Stimulated activated CD8-positive, alpha-beta memory T cell treated with anti-CD3 and anti-CD28 coated beads, Interleukin-7, amount 100 ng/mL, for 1 hour (primary cell): ENCODE measurements around the gene NMNAT1.
"Not testable (repeated sequence)": the region's sequence is repeated elsewhere in the genome, so short reads cannot be mapped to it uniquely, and the experiment has no call there.

ENCODE experiments used
- DNase-seq, 2 donors: peaks; one replicate each; pipeline ENCODE4 v3.0.0-alpha.2; 2020; ENCODE audit warnings: low read depth in 2 of 2

Gene NMNAT1

DNA sequence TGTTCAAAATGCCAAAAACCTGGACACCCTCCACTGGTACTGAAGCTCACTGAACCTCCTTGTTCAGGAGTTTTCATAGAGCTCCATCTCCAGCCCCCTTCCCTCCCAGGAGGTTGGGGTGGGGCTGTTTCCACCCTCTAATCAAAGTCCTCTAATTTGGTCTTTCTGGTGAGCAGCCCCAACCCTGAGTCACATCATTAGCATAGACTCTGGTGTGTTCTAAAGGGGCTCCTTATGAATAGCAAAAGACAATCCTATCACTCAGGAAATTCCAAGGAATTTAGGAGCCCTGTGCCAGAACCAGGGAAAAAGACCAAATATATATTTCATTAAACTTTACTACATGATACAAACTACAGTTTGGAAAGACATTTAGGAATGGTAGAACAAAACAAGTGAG, 76.3 kb downstream of the NMNAT1 start:
- no peak for DNase-seq

DNA sequence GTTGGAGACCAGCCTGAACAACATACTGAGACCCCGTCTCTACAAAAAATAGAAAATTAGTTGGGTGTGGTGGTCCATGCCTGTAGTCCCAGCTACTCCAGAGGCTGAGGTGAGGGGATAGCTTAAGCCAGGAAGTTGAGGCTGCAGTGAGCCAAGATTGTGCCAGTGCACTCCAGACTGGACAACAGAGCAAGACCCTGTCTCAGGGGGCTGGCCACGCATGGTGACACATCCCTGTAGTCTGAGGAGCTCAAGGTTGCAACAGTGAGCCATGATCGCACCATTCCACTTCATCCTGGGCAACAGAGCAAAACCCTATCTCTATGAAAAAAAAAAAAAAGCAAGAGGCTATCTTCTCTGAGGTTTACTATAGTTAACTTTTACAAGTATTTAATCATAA, 76.8 kb downstream of the NMNAT1 start:
- DNase-seq, result no peak

DNA sequence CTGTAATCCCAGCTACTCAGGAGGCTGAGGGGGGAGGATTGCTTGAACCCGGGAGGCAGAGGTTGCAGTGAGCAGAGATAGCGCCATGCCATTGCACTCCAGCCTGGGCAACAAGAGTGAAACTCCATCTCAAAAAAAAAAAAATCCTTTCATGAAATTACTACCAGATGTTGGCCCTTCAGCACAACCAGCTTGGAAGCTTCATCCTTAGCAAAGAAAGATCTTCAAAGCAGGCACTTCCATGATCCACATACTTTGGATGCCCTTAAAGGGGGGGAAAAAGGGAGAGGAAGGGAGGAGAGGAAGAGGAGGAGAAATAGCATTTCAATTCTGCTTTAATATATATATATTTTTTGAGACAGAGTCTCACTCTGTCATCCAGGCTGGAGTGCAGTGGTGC, 77.4 kb downstream of the NMNAT1 start:
- not testable (repeated sequence) for DNase-seq

DNA sequence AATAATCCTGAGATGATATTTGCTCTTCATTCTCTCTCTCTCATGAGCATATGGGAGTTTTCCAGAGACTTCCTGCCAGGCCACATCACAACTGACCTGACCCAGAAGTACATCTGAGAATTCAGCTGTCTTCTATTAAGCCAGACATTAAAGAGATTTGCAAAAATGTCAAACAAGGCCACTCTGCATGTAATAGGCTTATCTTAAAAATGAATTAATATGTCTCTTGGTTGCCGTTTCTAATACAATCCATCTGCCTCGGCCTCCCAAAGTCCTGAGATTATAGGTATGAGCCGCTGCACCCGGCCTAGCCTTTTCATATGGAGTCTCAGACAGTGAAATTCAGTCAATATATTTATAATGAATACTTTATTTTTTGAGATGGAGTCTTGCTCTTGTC, 78.7 kb downstream of the NMNAT1 start:
- DNase-seq, result not testable (repeated sequence)

DNA sequence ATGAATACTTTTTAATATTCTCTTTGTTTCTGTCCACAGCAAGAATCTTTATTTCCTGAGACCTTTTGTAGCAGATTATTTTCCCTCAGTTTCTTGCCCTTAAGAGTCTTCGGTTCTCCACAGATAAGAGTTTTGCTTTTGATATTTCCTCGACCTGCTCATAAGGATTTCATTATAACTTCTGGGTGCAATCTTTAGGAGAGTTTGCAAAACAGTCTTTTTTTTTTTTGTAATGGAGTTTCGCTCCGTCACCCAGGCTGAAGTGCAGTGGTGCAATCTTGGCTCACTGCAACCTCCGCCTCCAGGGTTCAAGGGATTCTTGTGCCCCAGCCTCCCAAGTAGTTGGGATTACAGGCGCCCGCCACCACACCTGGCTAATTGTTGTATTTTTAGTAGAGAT, 79.4 kb downstream of the NMNAT1 start:
- DNase-seq, result no peak

DNA sequence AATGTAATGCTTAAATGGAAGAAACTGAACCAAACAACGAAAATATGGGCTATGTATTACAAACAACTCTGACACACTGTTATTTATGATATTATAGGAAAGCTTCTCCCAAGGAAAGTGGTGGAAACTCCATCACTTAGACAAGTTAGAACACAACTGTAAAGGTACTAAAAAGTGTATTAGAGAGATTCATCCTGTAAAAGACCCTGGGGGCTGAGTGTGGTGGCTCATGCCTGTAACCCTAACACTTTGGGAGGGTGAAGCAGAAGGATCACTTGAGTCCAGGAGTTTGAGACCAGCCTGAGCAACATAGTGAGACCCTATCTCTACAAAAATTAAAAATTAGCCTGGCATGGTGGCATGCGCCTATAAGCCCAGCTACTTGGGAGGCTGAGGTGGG, 82.1 kb downstream of the NMNAT1 start:
- no peak for DNase-seq

DNA sequence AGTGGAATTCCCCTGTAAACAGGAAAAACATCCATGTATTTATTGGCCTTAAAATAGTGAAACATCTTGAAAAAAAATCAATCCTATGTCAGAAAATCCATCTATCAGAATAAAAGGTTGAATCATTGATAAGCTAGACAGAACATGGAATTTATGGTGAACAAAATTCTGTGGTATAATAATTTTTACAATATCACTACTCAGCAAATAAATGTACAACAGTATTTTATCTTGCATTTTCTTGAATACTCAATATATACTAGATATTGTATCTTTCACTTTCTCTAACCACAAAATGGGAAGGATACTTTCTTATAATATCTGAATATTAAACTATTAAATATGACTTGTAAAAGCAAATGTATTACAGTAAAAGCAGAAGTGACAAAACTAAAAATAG, 83.8 kb downstream of the NMNAT1 start:
- no peak for DNase-seq

DNA sequence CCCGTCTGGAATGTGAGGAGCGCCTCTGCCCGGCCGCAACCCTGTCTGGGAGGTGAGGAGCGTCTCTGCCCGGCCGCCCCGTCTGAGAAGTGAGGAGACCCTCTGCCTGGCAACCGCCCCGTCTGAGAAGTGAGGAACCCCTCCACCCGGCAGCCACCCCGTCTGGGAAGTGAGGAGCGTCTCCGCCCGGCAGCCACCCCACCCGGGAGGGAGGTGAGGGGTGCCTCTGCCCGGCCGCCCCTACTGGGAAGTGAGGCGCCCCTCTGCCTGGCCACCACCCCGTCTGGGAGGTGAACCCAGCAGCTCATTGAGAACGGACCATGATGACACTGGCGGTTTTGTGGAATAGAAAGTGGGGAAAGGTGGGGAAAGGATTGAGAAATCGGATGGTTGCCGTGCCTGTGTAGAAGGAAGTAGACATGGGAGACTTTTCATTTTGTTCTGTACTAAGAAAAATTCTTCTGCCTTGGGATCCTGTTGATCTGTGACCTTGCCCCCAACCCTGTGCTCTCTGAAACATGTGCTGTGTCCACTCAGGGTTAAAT, 85.8 kb downstream of the NMNAT1 start:
- not testable (repeated sequence) for DNase-seq

DNA sequence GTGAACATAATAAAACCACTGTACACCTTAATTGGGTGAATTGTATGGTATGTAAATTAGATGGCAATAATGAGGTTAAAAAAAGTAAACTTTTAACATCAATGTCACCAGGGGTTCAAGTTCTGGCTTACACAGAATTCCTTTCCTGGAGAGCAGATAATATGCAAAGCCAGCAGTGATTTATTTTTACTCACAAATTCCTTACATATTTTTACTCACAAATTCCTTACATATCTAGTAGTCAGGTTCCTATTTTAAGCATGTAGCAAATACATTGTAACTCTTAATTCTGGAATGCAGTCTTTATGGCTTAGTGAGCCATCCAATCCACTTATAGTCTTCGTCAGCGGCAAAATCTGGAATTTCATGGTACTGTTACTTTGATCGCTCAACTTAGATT, 88.2 kb downstream of the NMNAT1 start:
- DNase-seq, result no peak

DNA sequence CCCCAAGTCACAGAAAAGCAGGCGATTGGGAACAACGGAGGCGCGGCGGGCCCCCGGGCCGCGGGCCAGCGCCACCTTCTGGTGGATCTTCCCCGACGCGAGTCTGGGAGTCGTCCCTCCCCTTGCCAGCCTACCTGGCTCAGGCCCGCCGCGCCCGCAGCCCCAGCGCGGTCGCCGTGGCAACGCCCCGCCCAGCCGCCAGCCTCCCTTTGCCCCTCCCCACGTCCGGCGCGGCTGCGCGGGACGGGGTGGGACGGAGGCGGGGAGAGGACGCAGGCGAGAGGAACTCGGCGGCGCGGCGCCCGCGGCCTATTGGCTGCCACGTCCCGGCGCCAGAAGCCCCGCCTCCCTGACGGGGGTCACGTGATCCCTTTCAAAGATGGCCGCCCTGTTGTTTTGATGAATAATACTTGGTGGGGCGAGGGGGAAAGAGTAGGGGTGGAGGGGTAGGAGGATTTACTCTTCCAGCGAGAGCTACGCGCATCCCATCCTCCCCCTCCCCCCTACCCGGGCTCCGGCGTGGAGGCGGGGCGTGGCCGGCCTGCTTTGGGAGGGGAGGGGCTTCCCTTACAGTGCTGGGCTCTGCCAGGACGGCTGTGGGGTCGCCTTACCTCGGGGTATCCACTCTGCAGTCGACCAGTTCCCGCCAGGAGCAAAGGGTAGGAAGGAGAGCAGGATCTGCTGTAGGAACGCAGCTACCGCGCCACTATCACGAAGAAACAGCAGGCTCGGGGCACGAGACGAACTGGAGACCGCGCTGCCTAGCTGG, 89.5 kb downstream of the NMNAT1 start, which contains the start of gene UBE4B:
Gene UBE4B, plus strand, starts transcription at position 369 of the 769 bp plus-strand sequence. CDS start 713 bp downstream, outside the sequence.
- DNase-seq, result peak; percentile 94 to 97

DNA sequence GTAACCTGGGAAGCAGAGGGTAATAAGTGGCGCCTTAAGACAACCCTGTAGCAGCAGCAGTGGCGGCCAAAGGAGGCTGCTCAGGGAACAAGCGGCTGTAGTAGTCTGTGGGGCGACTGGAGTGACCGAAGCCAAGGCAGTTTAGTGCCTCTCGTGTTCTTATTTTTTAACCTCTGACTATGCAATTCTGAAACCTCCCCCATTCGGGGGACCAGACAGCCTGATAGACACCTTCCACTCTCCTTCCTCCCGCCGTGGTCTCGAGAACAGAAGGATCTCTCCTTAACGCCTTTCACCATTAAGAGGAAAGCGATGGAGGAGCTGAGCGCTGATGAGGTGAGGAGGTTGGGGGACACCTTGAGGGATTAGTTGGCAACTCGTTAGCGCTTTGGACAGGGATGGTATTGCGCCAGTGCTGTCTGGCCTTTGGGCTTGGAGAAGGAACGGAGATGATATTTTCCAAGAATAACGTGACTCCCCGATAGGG, 90.1 kb downstream of the NMNAT1 start:
- no peak for DNase-seq
